ENCODE results near the gene ARMC6. TPM values are rescaled to one million over a fixed set of nuclear protein-coding genes. Genes with fewer than 3 reads are reported as not detected.

ARMC6 gene
- total and polyA plus RNA-seq, 2 of the 13 experiments (the other 11 are each of a cell fraction or from before 2014, with no cell fraction given) = 16.2 to 36.8 TPM

DNA sequence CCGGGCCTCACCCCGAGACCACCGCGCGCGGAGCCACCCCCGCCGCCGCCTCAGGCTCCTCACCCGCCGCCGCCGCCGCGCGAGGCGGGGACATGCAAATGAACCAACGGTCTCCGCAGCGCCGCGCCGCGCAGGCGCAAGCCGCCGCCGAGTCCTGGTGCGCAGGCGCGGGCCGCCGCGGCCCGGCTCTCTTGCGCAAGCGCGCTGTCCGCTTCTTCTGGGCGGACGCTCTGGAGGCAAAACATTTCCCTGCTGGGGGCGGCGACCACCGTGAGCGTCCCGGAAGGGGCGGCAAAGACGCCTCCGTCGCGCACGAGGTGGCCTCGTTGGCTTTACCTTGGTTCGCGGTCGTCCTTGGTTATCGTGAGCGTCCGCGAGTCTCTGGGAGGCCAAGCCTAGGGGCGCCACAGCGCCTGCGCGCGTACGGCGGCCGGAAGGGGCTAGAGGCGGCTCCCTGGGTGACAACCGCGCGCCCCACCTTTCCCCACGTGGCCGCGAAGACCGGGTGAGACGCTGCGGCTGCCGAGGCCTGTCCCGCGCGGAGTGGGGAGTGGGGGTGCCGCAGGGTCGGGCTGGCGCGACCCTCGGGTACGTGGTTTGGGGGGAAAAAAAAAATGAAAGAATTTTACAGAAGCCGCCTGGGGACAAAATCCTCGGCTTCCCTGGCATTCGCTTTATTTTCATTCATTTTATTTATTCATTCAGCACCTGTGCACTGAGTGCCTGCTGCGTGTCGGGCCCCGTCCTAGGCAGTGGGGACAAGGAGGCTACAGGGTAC lies at the start of gene ARMC6, which contains the start of gene SUGP2 (continued):
- TF ChIP-seq, protein P1, sequence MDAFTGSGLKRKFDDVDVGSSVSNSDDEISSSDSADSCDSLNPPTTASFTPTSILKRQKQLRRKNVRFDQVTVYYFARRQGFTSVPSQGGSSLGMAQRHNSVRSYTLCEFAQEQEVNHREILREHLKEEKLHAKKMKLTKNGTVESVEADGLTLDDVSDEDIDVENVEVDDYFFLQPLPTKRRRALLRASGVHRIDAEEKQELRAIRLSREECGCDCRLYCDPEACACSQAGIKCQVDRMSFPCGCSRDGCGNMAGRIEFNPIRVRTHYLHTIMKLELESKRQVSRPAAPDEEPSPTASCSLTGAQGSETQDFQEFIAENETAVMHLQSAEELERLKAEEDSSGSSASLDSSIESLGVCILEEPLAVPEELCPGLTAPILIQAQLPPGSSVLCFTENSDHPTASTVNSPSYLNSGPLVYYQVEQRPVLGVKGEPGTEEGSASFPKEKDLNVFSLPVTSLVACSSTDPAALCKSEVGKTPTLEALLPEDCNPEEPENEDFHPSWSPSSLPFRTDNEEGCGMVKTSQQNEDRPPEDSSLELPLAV (CRISPR knock-in tag; conservative IDR thresholded peaks at IDR 0.05; ENCODE audit: low read depth) = peak; percentile 92
- TF ChIP-seq, protein P2, sequence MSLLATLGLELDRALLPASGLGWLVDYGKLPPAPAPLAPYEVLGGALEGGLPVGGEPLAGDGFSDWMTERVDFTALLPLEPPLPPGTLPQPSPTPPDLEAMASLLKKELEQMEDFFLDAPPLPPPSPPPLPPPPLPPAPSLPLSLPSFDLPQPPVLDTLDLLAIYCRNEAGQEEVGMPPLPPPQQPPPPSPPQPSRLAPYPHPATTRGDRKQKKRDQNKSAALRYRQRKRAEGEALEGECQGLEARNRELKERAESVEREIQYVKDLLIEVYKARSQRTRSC (CRISPR knock-in tag; IDR thresholded peaks at IDR 0.05; ENCODE audit: low read depth) = no peak
- TF ChIP-seq ZNF766 (CRISPR knock-in tag; IDR thresholded peaks at IDR 0.05; ENCODE audit: borderline replicate concordance) = peak; percentile 61; the same call in 1 of the 2 replicates
- TF ChIP-seq, protein P3, sequence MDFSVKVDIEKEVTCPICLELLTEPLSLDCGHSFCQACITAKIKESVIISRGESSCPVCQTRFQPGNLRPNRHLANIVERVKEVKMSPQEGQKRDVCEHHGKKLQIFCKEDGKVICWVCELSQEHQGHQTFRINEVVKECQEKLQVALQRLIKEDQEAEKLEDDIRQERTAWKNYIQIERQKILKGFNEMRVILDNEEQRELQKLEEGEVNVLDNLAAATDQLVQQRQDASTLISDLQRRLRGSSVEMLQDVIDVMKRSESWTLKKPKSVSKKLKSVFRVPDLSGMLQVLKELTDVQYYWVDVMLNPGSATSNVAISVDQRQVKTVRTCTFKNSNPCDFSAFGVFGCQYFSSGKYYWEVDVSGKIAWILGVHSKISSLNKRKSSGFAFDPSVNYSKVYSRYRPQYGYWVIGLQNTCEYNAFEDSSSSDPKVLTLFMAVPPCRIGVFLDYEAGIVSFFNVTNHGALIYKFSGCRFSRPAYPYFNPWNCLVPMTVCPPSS (IDR thresholded peaks at IDR 0.05) = no peak
- peak; percentile 97 for TF ChIP-seq CEBPB (IDR thresholded peaks at IDR 0.05; ENCODE audit: borderline replicate concordance, low read depth, low read length)
- peak; percentile 49; the same call in 1 of the 2 replicates for TF ChIP-seq BRD4 (CRISPR knock-in tag; IDR thresholded peaks at IDR 0.05)
- TF ChIP-seq ZNF564 (CRISPR knock-in tag; IDR thresholded peaks at IDR 0.05) = 0 out of 2 replicates have a peak, but pooled peaks have one; percentile 73
- 0 out of 2 replicates have a peak, but pooled peaks have one; percentile 45 for TF ChIP-seq MTF1 (CRISPR knock-in tag; IDR thresholded peaks at IDR 0.05)
- TF ChIP-seq RAD51 (IDR thresholded peaks at IDR 0.05; ENCODE audit: borderline replicate concordance) = no peak
- no peak for TF ChIP-seq KDM6A (CRISPR knock-in tag; IDR thresholded peaks at IDR 0.05; ENCODE audit: low read depth)
- TF ChIP-seq DR1 (CRISPR knock-in tag; IDR thresholded peaks at IDR 0.05) = peak; percentile 67
- peak; percentile 99 for TF ChIP-seq ZNF547 (CRISPR knock-in tag; IDR thresholded peaks at IDR 0.05)
- peak; percentile 86 for TF ChIP-seq SALL1 (CRISPR knock-in tag; IDR thresholded peaks at IDR 0.05)
- no peak for TF ChIP-seq MBD4 (IDR thresholded peaks at IDR 0.05; ENCODE audit: borderline replicate concordance, low read length)
- peak; percentile 69 for TF ChIP-seq PTBP1 (IDR thresholded peaks at IDR 0.05; ENCODE audit: low read depth, low read length, poor library complexity, severe bottlenecking)
- TF ChIP-seq, protein P4, sequence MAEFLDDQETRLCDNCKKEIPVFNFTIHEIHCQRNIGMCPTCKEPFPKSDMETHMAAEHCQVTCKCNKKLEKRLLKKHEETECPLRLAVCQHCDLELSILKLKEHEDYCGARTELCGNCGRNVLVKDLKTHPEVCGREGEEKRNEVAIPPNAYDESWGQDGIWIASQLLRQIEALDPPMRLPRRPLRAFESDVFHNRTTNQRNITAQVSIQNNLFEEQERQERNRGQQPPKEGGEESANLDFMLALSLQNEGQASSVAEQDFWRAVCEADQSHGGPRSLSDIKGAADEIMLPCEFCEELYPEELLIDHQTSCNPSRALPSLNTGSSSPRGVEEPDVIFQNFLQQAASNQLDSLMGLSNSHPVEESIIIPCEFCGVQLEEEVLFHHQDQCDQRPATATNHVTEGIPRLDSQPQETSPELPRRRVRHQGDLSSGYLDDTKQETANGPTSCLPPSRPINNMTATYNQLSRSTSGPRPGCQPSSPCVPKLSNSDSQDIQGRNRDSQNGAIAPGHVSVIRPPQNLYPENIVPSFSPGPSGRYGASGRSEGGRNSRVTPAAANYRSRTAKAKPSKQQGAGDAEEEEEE (CRISPR knock-in tag; IDR thresholded peaks at IDR 0.05; ENCODE audit: borderline replicate concordance) = no peak
- no peak for TF ChIP-seq RNF219 (CRISPR knock-in tag; IDR thresholded peaks at IDR 0.05)
- peak; percentile 96 for TF ChIP-seq ZNF891 (CRISPR knock-in tag; IDR thresholded peaks at IDR 0.05)
- 0 out of 2 replicates have a peak, but pooled peaks have one; percentile 46 for TF ChIP-seq JDP2 (CRISPR knock-in tag; IDR thresholded peaks at IDR 0.05; ENCODE audit: borderline replicate concordance)
- TF ChIP-seq PATZ1 (CRISPR knock-in tag; IDR thresholded peaks at IDR 0.05) = peak; percentile 67

Data from HepG2 (cell line).